ENCODE measurements around the gene BRK1. TPM values are rescaled to one million over a fixed set of nuclear protein-coding genes. Genes with fewer than 3 reads are reported as not detected.

The BRK1 gene
- total and polyA plus RNA-seq, 9 of the 15 experiments (the other 6 are each of a cell fraction or from before 2014, with no cell fraction given) = 105 to 634 (median 250) TPM

- peak; percentile 59 to 87; a peak in 3 of 4 replicates for TF ChIP-seq MAZ (CRISPR knock-in tag; conservative IDR thresholded peaks at IDR 0.05 in 1 of 2, IDR thresholded peaks at IDR 0.05 in 1 of 2)
- TF ChIP-seq ZNF655 (CRISPR knock-in tag; IDR thresholded peaks at IDR 0.05) = no peak
- no peak for TF ChIP-seq ZNF77 (CRISPR knock-in tag; IDR thresholded peaks at IDR 0.05)
- TF ChIP-seq DDX20 (tag; IDR thresholded peaks at IDR 0.05; ENCODE audit: low read depth) = no peak
- TF ChIP-seq, protein P1, sequence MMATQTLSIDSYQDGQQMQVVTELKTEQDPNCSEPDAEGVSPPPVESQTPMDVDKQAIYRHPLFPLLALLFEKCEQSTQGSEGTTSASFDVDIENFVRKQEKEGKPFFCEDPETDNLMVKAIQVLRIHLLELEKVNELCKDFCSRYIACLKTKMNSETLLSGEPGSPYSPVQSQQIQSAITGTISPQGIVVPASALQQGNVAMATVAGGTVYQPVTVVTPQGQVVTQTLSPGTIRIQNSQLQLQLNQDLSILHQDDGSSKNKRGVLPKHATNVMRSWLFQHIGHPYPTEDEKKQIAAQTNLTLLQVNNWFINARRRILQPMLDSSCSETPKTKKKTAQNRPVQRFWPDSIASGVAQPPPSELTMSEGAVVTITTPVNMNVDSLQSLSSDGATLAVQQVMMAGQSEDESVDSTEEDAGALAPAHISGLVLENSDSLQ (IDR thresholded peaks at IDR 0.05) = 0 out of 2 replicates have a peak, but pooled peaks have one; percentile 8
- TF ChIP-seq, protein P2, sequence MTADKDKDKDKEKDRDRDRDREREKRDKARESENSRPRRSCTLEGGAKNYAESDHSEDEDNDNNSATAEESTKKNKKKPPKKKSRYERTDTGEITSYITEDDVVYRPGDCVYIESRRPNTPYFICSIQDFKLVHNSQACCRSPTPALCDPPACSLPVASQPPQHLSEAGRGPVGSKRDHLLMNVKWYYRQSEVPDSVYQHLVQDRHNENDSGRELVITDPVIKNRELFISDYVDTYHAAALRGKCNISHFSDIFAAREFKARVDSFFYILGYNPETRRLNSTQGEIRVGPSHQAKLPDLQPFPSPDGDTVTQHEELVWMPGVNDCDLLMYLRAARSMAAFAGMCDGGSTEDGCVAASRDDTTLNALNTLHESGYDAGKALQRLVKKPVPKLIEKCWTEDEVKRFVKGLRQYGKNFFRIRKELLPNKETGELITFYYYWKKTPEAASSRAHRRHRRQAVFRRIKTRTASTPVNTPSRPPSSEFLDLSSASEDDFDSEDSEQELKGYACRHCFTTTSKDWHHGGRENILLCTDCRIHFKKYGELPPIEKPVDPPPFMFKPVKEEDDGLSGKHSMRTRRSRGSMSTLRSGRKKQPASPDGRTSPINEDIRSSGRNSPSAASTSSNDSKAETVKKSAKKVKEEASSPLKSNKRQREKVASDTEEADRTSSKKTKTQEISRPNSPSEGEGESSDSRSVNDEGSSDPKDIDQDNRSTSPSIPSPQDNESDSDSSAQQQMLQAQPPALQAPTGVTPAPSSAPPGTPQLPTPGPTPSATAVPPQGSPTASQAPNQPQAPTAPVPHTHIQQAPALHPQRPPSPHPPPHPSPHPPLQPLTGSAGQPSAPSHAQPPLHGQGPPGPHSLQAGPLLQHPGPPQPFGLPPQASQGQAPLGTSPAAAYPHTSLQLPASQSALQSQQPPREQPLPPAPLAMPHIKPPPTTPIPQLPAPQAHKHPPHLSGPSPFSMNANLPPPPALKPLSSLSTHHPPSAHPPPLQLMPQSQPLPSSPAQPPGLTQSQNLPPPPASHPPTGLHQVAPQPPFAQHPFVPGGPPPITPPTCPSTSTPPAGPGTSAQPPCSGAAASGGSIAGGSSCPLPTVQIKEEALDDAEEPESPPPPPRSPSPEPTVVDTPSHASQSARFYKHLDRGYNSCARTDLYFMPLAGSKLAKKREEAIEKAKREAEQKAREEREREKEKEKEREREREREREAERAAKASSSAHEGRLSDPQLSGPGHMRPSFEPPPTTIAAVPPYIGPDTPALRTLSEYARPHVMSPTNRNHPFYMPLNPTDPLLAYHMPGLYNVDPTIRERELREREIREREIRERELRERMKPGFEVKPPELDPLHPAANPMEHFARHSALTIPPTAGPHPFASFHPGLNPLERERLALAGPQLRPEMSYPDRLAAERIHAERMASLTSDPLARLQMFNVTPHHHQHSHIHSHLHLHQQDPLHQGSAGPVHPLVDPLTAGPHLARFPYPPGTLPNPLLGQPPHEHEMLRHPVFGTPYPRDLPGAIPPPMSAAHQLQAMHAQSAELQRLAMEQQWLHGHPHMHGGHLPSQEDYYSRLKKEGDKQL (CRISPR knock-in tag; IDR thresholded peaks at IDR 0.05; ENCODE audit: borderline replicate concordance) = no peak
- no peak for TF ChIP-seq DACH1 (IDR thresholded peaks at IDR 0.05; ENCODE audit: partially characterized antibody)
- TF ChIP-seq, protein P3, sequence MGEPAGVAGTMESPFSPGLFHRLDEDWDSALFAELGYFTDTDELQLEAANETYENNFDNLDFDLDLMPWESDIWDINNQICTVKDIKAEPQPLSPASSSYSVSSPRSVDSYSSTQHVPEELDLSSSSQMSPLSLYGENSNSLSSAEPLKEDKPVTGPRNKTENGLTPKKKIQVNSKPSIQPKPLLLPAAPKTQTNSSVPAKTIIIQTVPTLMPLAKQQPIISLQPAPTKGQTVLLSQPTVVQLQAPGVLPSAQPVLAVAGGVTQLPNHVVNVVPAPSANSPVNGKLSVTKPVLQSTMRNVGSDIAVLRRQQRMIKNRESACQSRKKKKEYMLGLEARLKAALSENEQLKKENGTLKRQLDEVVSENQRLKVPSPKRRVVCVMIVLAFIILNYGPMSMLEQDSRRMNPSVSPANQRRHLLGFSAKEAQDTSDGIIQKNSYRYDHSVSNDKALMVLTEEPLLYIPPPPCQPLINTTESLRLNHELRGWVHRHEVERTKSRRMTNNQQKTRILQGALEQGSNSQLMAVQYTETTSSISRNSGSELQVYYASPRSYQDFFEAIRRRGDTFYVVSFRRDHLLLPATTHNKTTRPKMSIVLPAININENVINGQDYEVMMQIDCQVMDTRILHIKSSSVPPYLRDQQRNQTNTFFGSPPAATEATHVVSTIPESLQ (CRISPR knock-in tag; IDR thresholded peaks at IDR 0.05) = no peak
- TF ChIP-seq DPF2 (IDR thresholded peaks at IDR 0.05) = no peak
- TF ChIP-seq FOXM1 (IDR thresholded peaks at IDR 0.05; ENCODE audit: low read depth) = no peak
- TF ChIP-seq FOXM1 (CRISPR knock-in tag; IDR thresholded peaks at IDR 0.05; ENCODE audit: low read depth) = peak; percentile 70; the same call in 1 of the 2 replicates
- TF ChIP-seq MEIS2 (IDR thresholded peaks at IDR 0.05; ENCODE audit: partially characterized antibody) = no peak
- no peak for TF ChIP-seq POU5F1 (IDR thresholded peaks at IDR 0.05; ENCODE audit: borderline replicate concordance, low read depth, low read length, partially characterized antibody)
- no peak for TF ChIP-seq E2F1 (CRISPR knock-in tag; IDR thresholded peaks at IDR 0.05)
These were observed 49.3 kb downstream of the BRK1 start, which contains the start of gene IRAK2 (continued) for GRCh38 chr3:10164546-10165393.

Measured in K562 (cell line).